ENCODE data around the gene LGI1.

The LGI1 gene

GRCh38 chr10:93742633-93743349, 14.9 kb upstream of the LGI1 start:
- TF ChIP-seq, protein P1, sequence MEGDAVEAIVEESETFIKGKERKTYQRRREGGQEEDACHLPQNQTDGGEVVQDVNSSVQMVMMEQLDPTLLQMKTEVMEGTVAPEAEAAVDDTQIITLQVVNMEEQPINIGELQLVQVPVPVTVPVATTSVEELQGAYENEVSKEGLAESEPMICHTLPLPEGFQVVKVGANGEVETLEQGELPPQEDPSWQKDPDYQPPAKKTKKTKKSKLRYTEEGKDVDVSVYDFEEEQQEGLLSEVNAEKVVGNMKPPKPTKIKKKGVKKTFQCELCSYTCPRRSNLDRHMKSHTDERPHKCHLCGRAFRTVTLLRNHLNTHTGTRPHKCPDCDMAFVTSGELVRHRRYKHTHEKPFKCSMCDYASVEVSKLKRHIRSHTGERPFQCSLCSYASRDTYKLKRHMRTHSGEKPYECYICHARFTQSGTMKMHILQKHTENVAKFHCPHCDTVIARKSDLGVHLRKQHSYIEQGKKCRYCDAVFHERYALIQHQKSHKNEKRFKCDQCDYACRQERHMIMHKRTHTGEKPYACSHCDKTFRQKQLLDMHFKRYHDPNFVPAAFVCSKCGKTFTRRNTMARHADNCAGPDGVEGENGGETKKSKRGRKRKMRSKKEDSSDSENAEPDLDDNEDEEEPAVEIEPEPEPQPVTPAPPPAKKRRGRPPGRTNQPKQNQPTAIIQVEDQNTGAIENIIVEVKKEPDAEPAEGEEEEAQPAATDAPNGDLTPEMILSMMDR (IDR thresholded peaks at IDR 0.05; ENCODE audit: insufficient read depth, low read length, poor library complexity, severe bottlenecking) = no peak
- TF ChIP-seq EZH2phosphoT487 (conservative IDR thresholded peaks at IDR 0.05; ENCODE audit: low read length) = no peak
- Histone ChIP-seq H3K4me2 (ENCODE audit: low read depth, low read length, poor library complexity, severe bottlenecking) (peak overlapping the region; percentile 37), H3K9ac (ENCODE audit: low read length) (no peak overlapping the region), H3K4me3 (ENCODE audit: insufficient read depth, low read length, poor library complexity, severe bottlenecking) (no peak overlapping the region), H3K79me2 (ENCODE audit: insufficient read depth, low read length) (no peaks in the 10 kb centered on the region), H3K27me3 (ENCODE audit: low read length) (no peaks in the 10 kb centered on the region), H3K27ac (ENCODE audit: low read depth, low read length) (no peak overlapping the region), H2AFZ (ENCODE audit: low read depth, low read length, severe bottlenecking) (no peak overlapping the region), H3K9me2 (replicated peaks; ENCODE audit: insufficient read depth, low read length) (no peaks in the 10 kb centered on the region), H3F3A (ENCODE audit: insufficient read depth) (no peaks in the 10 kb centered on the region), H3K36me3 (ENCODE audit: low read length) (no peaks in the 10 kb centered on the region), H4K20me1 (ENCODE audit: low read depth, low read length) (no peaks in the 10 kb centered on the region), H3K9me3 (ENCODE audit: insufficient read depth, low read length) (no peaks in the 10 kb centered on the region)

DNA sequence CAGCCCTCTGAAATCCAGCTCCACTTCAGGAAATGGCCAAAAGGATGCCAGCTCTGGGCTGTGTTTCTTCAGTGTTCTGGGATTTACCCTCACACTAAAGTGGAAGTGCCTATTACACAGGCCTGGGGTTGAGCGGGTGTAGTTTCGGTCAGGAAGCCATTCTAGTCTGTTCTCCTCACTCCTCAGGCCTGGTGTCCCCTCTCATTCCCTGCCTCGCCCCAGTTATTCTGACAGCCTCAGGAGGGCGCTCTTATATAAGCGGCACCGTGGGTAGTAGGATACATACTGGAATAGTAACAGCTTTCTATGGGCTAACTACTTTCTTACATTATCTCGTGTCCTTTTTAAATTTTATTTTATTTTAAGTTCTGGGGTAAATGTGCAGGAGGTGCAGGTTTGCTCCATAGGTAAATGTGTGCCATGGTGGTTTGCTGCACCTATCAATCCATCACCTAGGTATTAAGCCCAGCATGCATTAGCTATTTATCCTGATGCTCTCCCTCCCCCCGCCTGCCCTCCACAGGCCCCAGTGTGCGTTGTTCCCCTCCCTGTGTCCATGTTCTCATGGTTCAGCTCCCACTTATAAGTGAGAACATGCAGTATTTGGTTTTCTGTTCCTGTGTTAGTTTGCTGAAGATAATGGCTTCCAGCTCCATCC, 12.2 kb upstream of the LGI1 start:
- H3K36me3 ChIP-seq (ENCODE audit: low read length) = no peaks in the 10 kb centered on the region
- no peaks in the 10 kb centered on the region for H4K20me1 ChIP-seq (ENCODE audit: low read depth, low read length)
- no peak overlapping the region for H3K4me2 ChIP-seq (ENCODE audit: low read depth, low read length, poor library complexity, severe bottlenecking)
- no peaks in the 10 kb centered on the region for H3K27me3 ChIP-seq (ENCODE audit: low read length)
- no peaks in the 10 kb centered on the region for H3F3A ChIP-seq (ENCODE audit: insufficient read depth)
- no peak for TF ChIP-seq EZH2phosphoT487 (conservative IDR thresholded peaks at IDR 0.05; ENCODE audit: low read length)
- TF ChIP-seq, protein P1 (IDR thresholded peaks at IDR 0.05; ENCODE audit: insufficient read depth, low read length, poor library complexity, severe bottlenecking) = no peak
- no peak overlapping the region for H3K4me3 ChIP-seq (ENCODE audit: insufficient read depth, low read length, poor library complexity, severe bottlenecking)
- H3K79me2 ChIP-seq (ENCODE audit: insufficient read depth, low read length) = no peaks in the 10 kb centered on the region
- no peak overlapping the region for H3K9ac ChIP-seq (ENCODE audit: low read length)
- H3K9me2 ChIP-seq (replicated peaks; ENCODE audit: insufficient read depth, low read length) = no peaks in the 10 kb centered on the region
- H2AFZ ChIP-seq (ENCODE audit: low read depth, low read length, severe bottlenecking) = no peak overlapping the region
- H3K9me3 ChIP-seq (ENCODE audit: insufficient read depth, low read length) = no peaks in the 10 kb centered on the region
- H3K27ac ChIP-seq (ENCODE audit: low read depth, low read length) = no peak overlapping the region

DNA sequence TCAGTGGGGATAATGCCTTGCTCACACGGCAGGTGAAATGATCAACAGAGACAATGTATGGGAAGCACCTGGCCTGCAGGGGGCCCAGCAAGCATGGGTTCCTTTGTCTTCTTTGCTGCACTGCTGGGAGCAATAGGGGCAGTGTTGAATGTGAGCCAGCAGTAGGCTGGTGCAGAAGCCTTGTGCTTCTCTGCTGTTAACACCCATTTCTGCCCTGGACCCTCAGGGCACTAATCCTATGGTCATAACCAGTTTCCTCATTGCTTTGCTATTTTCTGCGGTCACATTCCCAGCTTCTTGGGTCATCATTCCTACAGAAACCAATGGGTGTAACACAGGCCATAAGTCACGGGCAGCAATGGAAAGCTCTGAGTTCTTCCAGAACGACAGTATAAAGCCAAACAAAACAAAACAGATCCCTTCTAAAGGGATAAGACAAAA, 10.9 kb upstream of the LGI1 start:
- Histone ChIP-seq H3K9ac (ENCODE audit: low read length) (no peak overlapping the region), H3K79me2 (ENCODE audit: insufficient read depth, low read length) (no peaks in the 10 kb centered on the region), H4K20me1 (ENCODE audit: low read depth, low read length) (no peaks in the 10 kb centered on the region), H3K27ac (ENCODE audit: low read depth, low read length) (no peak overlapping the region), H3F3A (ENCODE audit: insufficient read depth) (no peaks in the 10 kb centered on the region), H3K9me2 (replicated peaks; ENCODE audit: insufficient read depth, low read length) (no peaks in the 10 kb centered on the region), H3K4me2 (ENCODE audit: low read depth, low read length, poor library complexity, severe bottlenecking) (no peak overlapping the region), H3K9me3 (ENCODE audit: insufficient read depth, low read length) (no peaks in the 10 kb centered on the region), H3K27me3 (ENCODE audit: low read length) (no peaks in the 10 kb centered on the region), H3K4me3 (ENCODE audit: insufficient read depth, low read length, poor library complexity, severe bottlenecking) (no peak overlapping the region), H2AFZ (ENCODE audit: low read depth, low read length, severe bottlenecking) (no peak overlapping the region), H3K36me3 (ENCODE audit: low read length) (no peaks in the 10 kb centered on the region)
- no peak for TF ChIP-seq EZH2phosphoT487 (conservative IDR thresholded peaks at IDR 0.05; ENCODE audit: low read length)
- TF ChIP-seq, protein P1 (IDR thresholded peaks at IDR 0.05; ENCODE audit: insufficient read depth, low read length, poor library complexity, severe bottlenecking) = no peak

All from SU-DHL-6 (cell line).